NCI-H2227 (cell line): Measurements from ENCODE around the gene ZNF160.
"Not testable (repeated sequence)": the region's sequence is repeated elsewhere in the genome, so short reads cannot be mapped to it uniquely, and the experiment has no call there.

Source experiments
- DNase-seq: peaks from one replicate; lab custom pipeline; 2025; ENCODE audit not compliant: unreplicated experiment; lab: John Stamatoyannopoulos, UW

Gene ZNF160

GRCh38 chr19:53103234-53104203 is at the start of gene ZNF160:
TSS of gene ZNF160 (minus strand) at chr19:53103422. CDS start at chr19:53086276, 17,146 bp downstream.
- DNase-seq: peak; percentile 100

DNA sequence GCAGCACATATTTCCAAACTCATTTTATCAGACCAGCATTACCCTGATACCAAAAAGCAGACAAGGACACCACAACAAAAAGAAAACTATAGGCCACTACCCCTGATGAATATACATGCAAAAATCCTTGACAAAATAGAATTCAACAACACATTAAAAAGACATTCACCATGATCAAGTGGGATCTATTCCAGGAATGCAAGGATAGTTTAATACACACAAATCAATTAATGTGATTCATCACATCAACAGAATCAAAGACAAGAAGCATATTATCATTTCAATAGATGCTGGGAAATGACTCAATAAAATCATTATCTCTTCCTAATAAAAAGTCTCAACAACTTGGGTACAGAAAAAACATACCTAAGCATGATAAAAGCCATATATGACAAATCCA is 44.4 kb upstream of the ZNF160 start:
- peak; percentile 23 for DNase-seq

GRCh38 chr19:53140351-53140750 is 37.1 kb upstream of the ZNF160 start:
- DNase-seq: no peak

DNA sequence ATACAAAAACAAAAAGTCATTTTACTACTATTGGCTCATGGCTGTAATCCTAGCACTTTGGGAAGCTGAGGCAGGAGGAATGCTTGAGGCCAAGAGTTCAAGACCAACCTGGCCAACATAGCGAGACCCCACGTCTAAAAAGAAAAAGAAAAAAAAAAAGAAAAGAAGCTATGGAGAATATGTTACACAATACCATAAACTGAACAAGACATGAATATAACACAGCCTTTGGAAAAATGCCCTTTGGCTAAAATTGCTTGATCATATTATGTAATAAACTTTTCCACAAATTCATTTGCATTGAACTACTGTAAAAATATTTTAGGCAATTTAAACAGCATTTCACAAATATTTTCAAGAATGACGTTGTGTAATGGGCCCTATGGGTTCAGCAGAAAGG is 33.2 kb upstream of the ZNF160 start:
- no peak for DNase-seq

- peak; percentile 99 for DNase-seq
Observed at GRCh38 chr19:53132141-53132991, 29.1 kb upstream of the ZNF160 start, which contains the start of gene ZNF415. TSS of gene ZNF415 (minus strand) at chr19:53132910. CDS start at chr19:53122676, 10,234 bp downstream.

DNA sequence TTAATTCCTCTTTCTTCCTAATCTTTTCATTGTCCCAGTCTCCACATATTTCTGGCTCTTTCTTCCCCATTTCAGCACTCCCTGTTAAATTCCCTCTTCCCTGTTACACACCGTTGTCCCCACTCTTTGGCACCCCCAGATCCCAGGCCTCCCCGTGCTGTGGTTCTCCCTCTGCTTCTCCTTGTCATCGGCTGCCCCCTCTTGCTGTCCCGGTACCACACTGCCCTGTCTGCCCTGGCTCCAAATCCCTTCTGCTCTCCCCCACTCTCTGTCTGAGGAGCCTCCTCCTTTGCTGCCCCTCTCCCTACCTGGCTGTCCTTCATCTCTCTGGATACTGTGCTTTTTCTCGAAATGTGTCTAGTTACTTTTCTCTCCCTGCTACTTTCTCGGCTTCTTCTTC is 28.5 kb upstream of the ZNF160 start:
- DNase-seq: no peak

DNA sequence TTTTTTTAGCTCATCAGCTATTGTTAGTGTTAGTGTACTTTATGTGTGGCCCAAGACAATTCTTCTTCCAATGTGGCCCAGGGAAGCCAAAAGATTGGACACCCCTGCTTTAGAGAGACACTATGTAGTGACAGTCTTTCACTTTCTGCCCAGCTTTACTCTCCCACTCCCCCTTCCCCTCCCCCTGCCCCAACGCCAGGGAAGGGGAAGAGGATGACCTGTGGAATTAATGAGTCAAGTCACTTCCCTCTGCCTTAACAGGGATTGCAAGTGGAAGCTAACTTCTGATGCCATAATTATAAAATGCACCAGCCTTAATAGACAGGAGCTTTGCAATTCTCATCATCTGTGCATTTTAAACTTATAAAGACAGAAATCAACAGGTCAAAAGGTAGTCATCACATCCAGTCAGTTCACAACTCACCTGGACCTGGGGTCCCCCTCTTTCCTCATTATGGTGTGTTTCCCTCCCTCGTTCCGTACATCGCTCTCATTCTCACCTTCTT is 27.9 kb upstream of the ZNF160 start:
- DNase-seq: no peak

GRCh38 chr19:53130506-53130905 is 27.3 kb upstream of the ZNF160 start:
- DNase-seq: no peak

DNA sequence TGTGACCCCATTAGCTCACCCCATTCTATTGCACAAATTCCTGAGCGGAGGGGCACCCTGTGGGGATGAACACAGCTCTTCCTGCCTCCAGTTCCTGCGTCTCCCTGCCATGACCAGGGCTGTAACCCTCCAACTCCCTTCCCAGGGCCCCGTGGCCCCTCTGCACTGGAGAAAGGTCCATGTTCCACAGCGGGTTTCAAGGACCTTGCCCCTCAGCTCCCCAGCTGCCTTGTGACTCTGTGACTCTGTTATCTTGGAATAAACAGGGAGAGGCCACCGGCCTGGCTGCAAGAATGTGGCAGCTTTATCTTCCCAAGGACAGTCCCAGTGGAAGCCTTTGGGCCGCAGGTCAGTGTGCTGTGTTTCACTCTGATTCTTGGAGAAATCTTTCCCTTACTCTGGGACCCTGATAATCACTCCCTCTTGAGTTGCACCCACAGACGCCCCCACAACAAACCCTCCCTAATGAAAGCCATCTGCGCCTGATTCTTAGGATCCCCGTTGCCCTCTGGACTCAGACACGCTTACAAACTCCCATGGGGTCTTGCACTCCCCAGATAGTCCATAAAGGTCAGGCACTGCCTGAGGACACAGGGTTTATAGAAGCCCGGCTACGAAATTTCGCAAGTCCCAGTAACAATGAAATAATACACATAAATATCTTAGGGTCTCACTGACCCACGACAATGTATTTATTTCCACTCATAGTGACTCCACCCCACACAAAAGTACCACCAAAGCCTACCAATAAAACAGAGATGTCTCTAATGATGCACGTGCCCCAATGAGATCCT is 23.7 kb upstream of the ZNF160 start:
- not testable (repeated sequence) for DNase-seq

DNA sequence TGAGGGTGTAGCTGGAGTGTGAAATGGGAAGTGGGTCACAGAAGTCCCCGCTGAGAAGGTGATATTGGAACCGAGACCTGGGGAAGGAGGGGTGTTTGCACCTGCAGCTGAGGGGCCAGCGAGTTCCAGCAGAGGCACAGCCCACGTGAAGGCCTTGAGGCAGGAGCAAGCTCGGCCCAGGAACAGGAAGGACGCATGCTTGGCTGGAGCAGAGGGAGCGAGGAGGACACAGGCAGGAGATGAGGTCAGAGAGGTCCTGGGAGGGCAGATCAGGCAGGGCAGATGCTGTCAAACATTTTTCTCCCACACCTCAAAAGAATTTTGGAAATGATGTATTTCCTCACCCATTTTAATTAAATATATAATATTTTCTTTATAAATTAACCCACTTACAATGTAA is 20.2 kb upstream of the ZNF160 start:
- DNase-seq: no peak

DNA sequence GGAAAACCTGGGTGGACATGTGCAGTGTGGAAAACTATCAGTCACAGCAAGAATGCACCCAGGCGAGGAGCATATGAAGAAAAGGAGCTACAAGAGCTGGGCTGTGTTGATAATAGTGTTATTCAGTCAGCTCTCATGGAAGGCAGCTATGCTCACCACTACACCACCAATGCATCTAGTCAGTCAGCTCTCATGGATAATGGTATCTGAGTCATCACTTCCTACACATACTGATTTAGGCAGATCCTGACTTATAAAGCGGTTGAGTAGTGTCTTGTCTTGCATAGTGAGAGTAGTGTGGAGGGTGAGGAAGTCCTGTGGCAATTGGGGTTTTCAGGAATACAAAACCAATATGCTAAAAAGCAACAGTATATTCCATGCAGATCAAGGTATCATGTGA is 9.1 kb upstream of the ZNF160 start:
- no peak for DNase-seq

DNA sequence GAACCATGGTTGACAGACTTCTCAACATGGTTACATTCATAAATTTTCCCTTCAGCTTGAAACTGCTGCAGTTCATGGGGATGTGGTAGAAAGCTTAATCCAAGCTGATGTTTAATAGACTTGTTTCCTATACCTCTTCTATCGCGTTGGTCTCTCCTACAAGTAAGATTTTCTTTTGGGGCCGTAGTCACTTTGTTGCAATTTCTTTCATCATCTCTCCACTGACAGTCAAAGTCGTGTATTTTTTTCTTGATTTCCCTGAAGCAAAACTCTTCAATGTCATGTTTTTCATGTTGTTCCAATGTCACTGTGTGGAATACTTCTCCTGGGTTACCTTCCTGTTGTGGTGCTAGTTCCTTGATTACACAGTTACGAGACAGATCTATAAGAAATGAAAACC is 6.3 kb upstream of the ZNF160 start:
- DNase-seq: no peak

DNA sequence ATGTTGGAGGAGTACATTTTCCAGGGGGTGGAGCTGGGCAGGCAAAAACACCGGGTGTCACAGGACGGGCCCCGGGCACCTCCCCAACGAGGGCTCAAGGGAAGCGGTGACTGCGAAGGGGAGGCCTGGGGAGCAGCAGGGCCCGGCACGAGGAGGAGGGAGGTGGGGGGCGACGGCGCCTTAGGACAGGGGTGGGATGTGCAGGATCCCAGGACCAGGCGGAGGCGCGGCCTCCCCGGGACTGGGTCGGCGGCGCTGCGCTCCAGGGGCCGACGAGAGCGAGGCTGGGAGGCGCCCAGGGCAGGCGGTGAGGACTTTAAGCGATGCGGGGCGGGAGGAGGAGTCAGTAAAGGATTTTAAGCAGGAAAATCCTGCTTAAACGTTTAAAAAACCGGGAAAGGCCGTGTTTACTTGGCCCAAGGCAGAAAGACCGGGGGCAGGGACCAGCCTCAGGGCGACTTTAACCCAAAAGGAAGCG is 427 bp downstream of the ZNF160 start:
- peak; percentile 87 for DNase-seq

DNA sequence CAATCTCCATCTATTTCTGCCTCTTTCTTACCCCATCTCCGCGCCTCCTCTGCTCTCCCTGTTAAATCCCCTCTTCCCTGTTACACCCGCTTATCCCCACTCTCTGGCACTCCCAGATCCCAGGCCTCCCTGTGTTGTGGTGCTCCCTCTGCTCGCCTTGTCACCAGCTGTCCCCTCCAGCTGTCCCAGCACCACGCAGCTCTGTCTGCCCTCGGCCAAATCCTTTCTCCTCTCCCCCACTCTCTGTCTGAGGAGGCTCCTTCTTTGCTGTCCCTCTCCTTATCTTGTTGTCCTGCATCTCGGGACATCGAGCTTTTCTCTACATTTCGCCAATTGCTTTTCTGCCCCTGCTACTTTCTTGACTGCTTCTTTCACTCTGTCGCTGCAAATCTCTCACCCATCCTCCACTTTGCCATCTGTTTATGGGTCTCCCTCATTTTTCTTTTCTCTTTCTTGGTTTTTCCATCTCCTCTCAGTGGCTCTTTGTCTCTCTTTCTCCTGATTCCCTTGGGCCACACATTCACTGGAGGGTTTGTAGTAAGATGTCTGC is 941 bp downstream of the ZNF160 start:
- DNase-seq: peak; percentile 35

DNA sequence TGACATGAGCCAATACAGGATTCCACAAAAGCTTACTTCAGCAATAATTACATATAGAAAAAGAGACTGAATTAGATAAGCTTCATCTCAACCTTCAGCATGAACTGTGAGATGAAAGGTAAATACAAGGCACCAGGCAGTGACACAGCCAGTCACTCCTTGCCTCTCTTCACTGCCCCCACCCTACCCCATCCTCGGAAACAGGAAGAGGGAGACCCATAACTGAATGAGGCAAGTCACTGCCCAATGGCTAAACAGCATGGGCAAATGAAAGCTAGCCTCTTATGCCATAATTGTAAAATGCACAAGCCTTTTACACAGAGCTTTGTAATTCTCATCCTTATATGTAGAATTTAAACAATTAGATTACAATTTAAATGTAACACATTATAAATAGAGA is 1.7 kb downstream of the ZNF160 start:
- DNase-seq: no peak

DNA sequence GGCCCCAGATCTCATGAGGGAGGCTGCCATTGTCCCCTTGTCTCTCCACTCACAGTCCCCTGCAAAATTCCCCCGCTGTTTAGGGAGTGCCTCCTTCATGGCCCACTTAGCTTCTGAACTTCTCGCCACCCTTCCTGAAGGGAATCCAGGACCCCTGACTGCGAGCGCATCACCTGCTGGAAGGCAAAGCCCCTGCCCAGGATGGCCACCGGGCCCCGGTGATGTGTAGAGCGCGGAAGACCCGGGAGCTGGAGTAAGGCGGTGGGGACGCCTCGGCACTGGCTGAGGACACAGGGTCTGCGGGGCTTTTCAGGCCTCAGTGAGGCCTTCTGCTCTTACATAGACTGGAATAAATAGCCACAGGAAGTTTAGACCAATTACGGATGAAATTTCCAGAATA is 4.7 kb downstream of the ZNF160 start:
- not testable (repeated sequence) for DNase-seq

GRCh38 chr19:53096982-53097690 is 6.1 kb downstream of the ZNF160 start:
- not testable (repeated sequence) for DNase-seq

DNA sequence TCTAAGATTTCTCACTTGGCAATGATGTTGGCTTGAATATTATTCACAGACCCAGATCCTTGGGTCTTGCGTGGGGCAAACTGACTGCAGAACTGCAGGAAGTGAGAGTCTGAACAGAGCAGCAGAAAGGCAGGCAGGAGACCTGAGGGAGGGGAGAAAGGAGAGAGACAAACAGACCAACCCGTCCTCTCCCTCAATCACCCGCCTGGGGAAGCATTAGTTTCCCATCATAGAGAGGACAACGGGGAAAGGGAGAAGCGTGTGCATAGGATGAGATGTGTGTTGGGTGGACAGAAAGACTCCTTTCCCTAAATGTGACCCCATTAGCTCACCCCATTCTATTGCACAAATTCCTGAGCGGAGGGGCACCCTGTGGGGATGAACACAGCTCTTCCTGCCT is 6.6 kb downstream of the ZNF160 start:
- not testable (repeated sequence) for DNase-seq

DNA sequence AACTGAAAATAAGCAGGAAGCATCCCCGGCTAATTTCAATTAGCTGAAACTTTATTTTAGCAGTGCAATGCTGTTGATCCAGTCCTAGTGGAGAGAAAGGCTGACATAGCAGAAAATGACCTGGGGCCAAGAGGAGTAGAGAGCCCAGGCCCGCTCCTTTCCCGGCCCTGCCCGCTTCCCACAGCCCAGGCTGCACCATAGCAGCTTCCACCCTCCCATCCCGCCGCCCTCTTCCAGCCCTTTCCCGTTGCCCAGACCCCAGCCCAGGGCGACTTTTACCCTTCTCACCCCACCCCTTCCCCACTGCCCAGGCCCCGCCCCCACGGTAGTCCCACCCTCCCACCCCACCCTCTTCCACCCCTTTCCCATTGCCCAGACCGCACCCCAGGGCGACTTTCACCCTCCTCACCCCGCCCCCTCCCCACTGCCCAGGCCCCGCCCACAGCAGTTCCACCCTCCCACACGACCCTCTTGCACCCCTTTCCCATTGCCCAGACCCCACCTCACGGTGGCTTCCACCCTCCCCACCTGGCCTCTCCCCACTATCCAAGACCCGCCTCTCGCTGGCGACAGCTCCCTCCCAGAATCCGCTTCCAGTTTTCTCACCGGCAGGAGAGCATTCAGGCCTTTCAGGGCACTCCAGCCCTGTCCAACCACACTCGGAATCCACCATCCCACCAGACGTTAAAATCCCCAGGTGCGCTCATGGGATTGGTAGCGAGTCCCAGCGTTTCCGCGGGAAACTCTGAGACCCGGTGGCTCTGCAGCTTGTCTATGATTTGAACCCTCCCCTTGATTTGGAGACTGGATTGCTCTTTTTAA is 8.3 kb downstream of the ZNF160 start:
- DNase-seq: no peak
